ENCODE results near the gene CX3CL1. TPM values are rescaled to one million over a fixed set of nuclear protein-coding genes. Genes with fewer than 3 reads are reported as not detected.

The CX3CL1 gene
- total RNA-seq, 4 donors from 2014 or later, result 1.0 to 31.2 (median 7.1) TPM

GRCh38 chr16:57390636-57391295, 18.5 kb downstream of the CX3CL1 start:
- H3K36me3 ChIP-seq, result no peaks in the 10 kb centered on the region
- DNase-seq, result no peak
- H3K27me3 ChIP-seq, result no peaks in the 10 kb centered on the region
- intact Hi-C loops (cut with DNase I; ENCODE audit: low total_unique reads), result no loop called here
- no peak overlapping the region for H3K4me3 ChIP-seq
- H3K4me1 ChIP-seq, result no peaks in the 10 kb centered on the region
- no peaks in the 10 kb centered on the region for H3K9me3 ChIP-seq
- TF ChIP-seq POLR2A (IDR thresholded peaks at IDR 0.05), result no peak
- TF ChIP-seq, protein P1, sequence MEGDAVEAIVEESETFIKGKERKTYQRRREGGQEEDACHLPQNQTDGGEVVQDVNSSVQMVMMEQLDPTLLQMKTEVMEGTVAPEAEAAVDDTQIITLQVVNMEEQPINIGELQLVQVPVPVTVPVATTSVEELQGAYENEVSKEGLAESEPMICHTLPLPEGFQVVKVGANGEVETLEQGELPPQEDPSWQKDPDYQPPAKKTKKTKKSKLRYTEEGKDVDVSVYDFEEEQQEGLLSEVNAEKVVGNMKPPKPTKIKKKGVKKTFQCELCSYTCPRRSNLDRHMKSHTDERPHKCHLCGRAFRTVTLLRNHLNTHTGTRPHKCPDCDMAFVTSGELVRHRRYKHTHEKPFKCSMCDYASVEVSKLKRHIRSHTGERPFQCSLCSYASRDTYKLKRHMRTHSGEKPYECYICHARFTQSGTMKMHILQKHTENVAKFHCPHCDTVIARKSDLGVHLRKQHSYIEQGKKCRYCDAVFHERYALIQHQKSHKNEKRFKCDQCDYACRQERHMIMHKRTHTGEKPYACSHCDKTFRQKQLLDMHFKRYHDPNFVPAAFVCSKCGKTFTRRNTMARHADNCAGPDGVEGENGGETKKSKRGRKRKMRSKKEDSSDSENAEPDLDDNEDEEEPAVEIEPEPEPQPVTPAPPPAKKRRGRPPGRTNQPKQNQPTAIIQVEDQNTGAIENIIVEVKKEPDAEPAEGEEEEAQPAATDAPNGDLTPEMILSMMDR (IDR thresholded peaks at IDR 0.05), result no peak
- H3K27ac ChIP-seq, result no peak overlapping the region

DNA sequence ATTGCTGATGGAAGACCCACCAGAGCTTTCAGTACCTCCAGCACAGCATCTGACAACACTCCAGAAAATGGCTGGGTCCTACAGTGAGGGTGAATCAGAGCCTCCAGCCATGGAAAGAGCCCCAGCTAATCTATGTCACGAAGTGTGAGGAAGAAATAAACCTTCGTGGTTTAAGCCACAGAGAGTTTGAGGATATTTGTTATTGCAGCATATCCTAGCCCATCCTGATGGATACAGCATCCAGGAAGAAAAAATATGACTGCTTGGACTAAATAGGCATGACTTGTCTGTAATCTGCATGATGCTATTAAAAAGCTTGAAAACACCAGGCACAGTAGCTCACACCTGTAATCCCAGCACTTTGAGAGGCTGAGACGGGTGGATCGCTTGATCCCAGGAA, 19.0 kb downstream of the CX3CL1 start:
- Histone ChIP-seq H3K9me3 (no peaks in the 10 kb centered on the region), H3K27me3 (no peaks in the 10 kb centered on the region), H3K4me3 (no peak overlapping the region), H3K36me3 (no peaks in the 10 kb centered on the region), H3K4me1 (no peaks in the 10 kb centered on the region), H3K27ac (no peak overlapping the region)
- TF ChIP-seq, protein P1 (IDR thresholded peaks at IDR 0.05), result no peak
- TF ChIP-seq POLR2A (IDR thresholded peaks at IDR 0.05), result no peak
- intact Hi-C loops (cut with DNase I; ENCODE audit: low total_unique reads), result no loop called here
- DNase-seq, result no peak

DNA sequence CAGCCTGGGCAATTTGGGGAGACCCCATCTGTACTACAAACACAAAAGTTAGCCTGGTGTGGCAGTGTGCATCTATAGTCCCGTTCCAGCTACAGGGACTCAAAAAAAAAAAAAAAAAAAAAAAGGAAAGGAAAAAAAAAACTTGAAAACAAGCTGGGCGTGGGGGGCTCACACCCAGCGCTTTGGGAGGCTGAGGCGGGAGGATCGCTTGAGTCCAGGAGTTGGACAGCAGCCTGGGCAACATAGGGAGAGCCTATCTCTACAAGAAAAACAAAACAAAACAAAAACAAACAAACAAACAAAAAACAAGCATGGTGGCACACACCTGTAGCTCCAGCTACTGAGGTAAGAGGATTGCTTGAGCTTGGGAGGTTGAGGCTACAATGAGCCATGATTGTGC, 19.4 kb downstream of the CX3CL1 start:
- Histone ChIP-seq H3K4me1 (no peaks in the 10 kb centered on the region), H3K27ac (no peak overlapping the region), H3K9me3 (no peaks in the 10 kb centered on the region), H3K4me3 (no peak overlapping the region), H3K27me3 (no peaks in the 10 kb centered on the region), H3K36me3 (no peaks in the 10 kb centered on the region)
- TF ChIP-seq, protein P1 (IDR thresholded peaks at IDR 0.05), result no peak
- no peak for TF ChIP-seq POLR2A (IDR thresholded peaks at IDR 0.05)
- DNase-seq, result no peak
- intact Hi-C loops (cut with DNase I; ENCODE audit: low total_unique reads), result no loop called here

DNA sequence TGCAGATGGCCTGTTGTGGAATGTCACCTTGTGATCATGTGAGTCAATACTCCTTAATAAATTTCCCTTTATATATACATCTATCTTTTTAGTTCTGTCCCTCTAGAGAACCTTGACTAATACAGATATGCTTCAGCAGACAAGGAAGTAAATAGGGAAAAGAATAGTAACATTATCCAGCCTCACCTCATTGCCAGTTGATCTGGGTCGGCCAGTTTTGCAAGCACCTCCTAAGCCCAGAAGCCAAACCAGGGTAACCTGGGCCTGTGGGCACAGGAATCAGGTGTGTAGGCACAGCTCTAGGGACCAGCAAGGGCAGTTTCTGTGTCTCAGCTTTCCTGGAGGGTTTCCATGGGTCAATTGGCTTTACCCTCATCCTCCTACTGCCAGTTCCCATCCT, 20.4 kb downstream of the CX3CL1 start:
- H3K9me3 ChIP-seq, result no peaks in the 10 kb centered on the region
- H3K36me3 ChIP-seq, result no peaks in the 10 kb centered on the region
- H3K4me1 ChIP-seq, result no peaks in the 10 kb centered on the region
- no peak overlapping the region for H3K4me3 ChIP-seq
- TF ChIP-seq, protein P1 (IDR thresholded peaks at IDR 0.05), result no peak
- no peak for TF ChIP-seq POLR2A (IDR thresholded peaks at IDR 0.05)
- intact Hi-C loops (cut with DNase I; ENCODE audit: low total_unique reads), result no loop called here
- no peak overlapping the region for H3K27ac ChIP-seq
- no peak for DNase-seq
- H3K27me3 ChIP-seq, result no peaks in the 10 kb centered on the region

DNA sequence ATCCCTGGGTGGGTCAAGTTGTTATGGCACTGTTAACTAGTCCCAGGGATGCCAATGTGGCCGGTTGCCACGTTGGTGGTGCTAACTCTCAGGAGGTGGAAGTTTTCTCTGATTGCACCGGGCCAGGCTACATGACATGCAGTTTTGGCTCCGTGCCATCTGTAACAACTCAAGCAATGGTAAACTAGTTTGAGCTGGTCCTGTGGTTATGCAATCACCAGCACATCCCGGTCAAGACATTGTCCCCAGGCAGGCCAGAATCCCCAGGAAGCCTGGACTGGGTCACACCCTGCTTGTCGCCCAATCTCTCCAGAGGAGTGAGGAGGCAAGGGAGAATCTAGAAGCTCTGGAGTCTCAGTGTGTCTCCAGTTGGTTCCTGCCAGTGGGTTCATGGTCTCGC, 22.2 kb downstream of the CX3CL1 start:
- H3K27me3 ChIP-seq, result no peaks in the 10 kb centered on the region
- no peaks in the 10 kb centered on the region for H3K36me3 ChIP-seq
- DNase-seq, result no peak
- no peak for TF ChIP-seq POLR2A (IDR thresholded peaks at IDR 0.05)
- TF ChIP-seq, protein P1 (IDR thresholded peaks at IDR 0.05), result no peak
- H3K9me3 ChIP-seq, result no peaks in the 10 kb centered on the region
- intact Hi-C loops (cut with DNase I; ENCODE audit: low total_unique reads), result no loop called here
- H3K4me3 ChIP-seq, result no peak overlapping the region
- H3K27ac ChIP-seq, result no peak overlapping the region
- no peaks in the 10 kb centered on the region for H3K4me1 ChIP-seq

Measured in uterus (tissue), 4 donors.